ENCODE measurements around the gene SCPEP1. TPM values are rescaled to one million over a fixed set of nuclear protein-coding genes. Genes with fewer than 3 reads are reported as not detected.

SCPEP1 gene
- total RNA-seq = 10.8 TPM

GRCh38 chr17:56977673-56978395 lies at the start of gene SCPEP1:
Gene SCPEP1, plus strand, starts transcription at chr17:56978131. Its CDS starts 29 bp downstream, at chr17:56978160.

DNA sequence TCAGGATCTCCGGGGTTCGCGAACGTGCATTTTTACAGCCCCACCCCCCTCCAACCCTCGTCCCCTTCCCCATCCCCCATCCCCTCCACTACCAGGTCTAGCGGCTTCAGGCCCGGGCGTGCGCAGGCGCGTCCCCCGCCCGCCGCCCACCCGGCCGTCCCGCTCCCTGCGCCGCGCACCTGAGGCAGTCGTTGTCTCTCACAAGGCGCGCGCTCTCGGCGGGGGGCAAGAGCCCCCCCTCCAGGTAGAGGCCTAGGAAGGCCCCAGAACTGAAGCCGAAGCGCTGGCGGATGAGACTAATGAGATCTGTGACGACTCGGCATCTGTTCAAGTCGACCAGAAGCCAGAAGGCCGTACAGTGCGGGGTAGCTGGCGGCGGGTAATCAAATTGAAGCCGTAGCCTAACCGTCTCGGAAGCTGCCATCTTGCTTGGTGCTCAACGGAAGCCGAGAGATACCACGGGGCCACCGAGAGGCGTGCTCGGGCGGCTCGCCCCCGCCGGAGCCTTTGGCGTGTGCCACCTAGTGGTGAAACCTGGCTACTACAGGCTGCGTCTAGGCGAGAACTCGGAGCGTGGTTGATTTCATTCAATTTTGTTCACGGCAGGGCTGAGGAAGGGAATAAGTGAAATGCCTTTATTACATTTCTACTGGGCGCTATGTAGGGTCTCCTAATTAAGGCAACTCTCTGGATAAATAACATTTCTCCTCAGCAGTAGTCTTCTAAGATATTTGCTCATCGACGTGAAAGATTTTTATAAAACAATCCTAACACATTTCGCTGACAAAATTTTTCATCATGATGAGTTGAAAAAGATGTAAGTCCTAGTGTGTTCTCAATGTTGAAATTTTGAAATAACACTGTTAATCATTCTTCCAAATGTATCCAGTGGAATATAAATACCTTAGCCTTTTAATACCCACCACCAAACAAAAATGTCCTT lies 17.1 kb upstream of the SCPEP1 start, which contains the start of gene COIL:
Gene COIL, minus strand, starts transcription at position 455 of the 943 bp plus-strand sequence. Its CDS starts 31 bp downstream, at position 424.

Other genes with a start within 250 kb of the SCPEP1 start
- 3.2 TPM for gene C17orf67, start 144.2 kb upstream of the SCPEP1 start, total RNA-seq
- gene DGKE, start 144.0 kb upstream of the SCPEP1 start, total RNA-seq = 36.4 TPM
- gene TRIM25, start 64.1 kb upstream of the SCPEP1 start, total RNA-seq = 5.1 TPM
- 23.3 TPM for gene COIL, start 17.1 kb upstream of the SCPEP1 start, total RNA-seq
- 29.8 TPM for gene AKAP1, start 107.1 kb downstream of the SCPEP1 start, total RNA-seq

Data from diencephalon (tissue), 1 donor.